Activated B cell treated with CpG ODN at 0.5 μM for 24 hours (primary cell): Measurements from ENCODE around the gene BRSK1. TPM values are rescaled to one million over a fixed set of nuclear protein-coding genes. Genes with fewer than 3 reads are reported as not detected.

ENCODE experiments used
- ATAC-seq: fragments of 200-7000 bp; cut with Tn5 transposase; one replicate; pipeline ENCODE4 v1.10.0; 2021; ENCODE audit warnings: low read depth, mild to moderate bottlenecking, moderate library complexity
- CTCF ChIA-PET: fragments of 350-600 bp; sonication (Branson Sonifier 250); formaldehyde crosslinking; loops from one replicate; lab custom pipeline; 2021; ENCODE audit warnings: antibody characterized with exemption; lab: Charles Lee
- POLR2A ChIA-PET: fragments of 350-600 bp; sonication (Branson Sonifier 250); formaldehyde crosslinking; loops from one replicate; lab custom pipeline; 2021; ENCODE audit warnings: antibody characterized with exemption; lab: Charles Lee
- DNase-seq: peaks from one replicate; pipeline ENCODE4 v3.0.0; 2022
- H3K27ac Mint-ChIP-seq: one replicate; pipeline ENCODE4 v1.8.0; 2020; ENCODE audit warnings: mixed read lengths
- H3K27me3 Mint-ChIP-seq: one replicate; pipeline ENCODE4 v1.8.0; 2021; ENCODE audit warnings: mixed read lengths
- H3K36me3 Mint-ChIP-seq: one replicate; pipeline ENCODE4 v1.8.0; 2021; ENCODE audit warnings: low read depth, mixed read lengths
- H3K4me1 Mint-ChIP-seq: one replicate; pipeline ENCODE4 v1.8.0; 2021; ENCODE audit warnings: mixed read lengths
- H3K4me3 Mint-ChIP-seq: one replicate; pipeline ENCODE4 v1.8.0; 2020; ENCODE audit warnings: mild to moderate bottlenecking, mixed read lengths
- H3K9me3 Mint-ChIP-seq: one replicate; pipeline ENCODE4 v1.8.0; 2020; ENCODE audit warnings: mixed read lengths
- CTCF ChIP-seq: fragments of 200-600 bp; IDR thresholded peaks from one replicate; pipeline ENCODE4 v1.8.0; 2022; ENCODE audit warnings: antibody characterized with exemption, mild to moderate bottlenecking
- intact Hi-C: fragments of 100-400 bp; cut with micrococcal nuclease; formaldehyde crosslinking; loops from one replicate; pipeline ENCODE4 v1.15.1; 2024
- total RNA-seq: library from RNA; stranded (reverse); gene quantifications from 2 replicates; pipeline ENCODE4 v1.2.3, GENCODE V29; 2022

The BRSK1 gene
- total RNA-seq, 1 donor from 2014 or later, result 2.7 TPM

GRCh38 chr19:55241935-55242464 lies 41.8 kb upstream of the BRSK1 start:
- no peak for TF ChIP-seq CTCF
- ChIA-PET POLR2A (interaction anchor here (1.3 kb wide), 1 partner anchor 12 kb away, joined by 3 read pairs; no protein-coding TSS in a partner anchor), CTCF (no interaction called here)
- Mint-ChIP-seq H3K9me3 (no peaks in the 10 kb centered on the region), H3K4me3 (no peak overlapping the region), H3K27me3 (no peaks in the 10 kb centered on the region), H3K4me1 (peaks cover 3% of the 10 kb centered on the region), H3K36me3 (peaks cover 81% of the 10 kb centered on the region), H3K27ac (no peak overlapping the region)
- no peak for ATAC-seq
- DNase-seq, result no peak
- intact Hi-C loops, result no loop called here

GRCh38 chr19:55242517-55242916 lies 41.3 kb upstream of the BRSK1 start:
- no peak for TF ChIP-seq CTCF
- intact Hi-C loops, result no loop called here
- ATAC-seq (no peak), DNase-seq (no peak)
- no peaks in the 10 kb centered on the region for H3K9me3 Mint-ChIP-seq
- CTCF ChIA-PET, result no interaction called here
- H3K27ac Mint-ChIP-seq, result no peak overlapping the region
- no peaks in the 10 kb centered on the region for H3K27me3 Mint-ChIP-seq
- peaks cover 7% of the 10 kb centered on the region for H3K4me1 Mint-ChIP-seq
- no peak overlapping the region for H3K4me3 Mint-ChIP-seq
- peaks cover 76% of the 10 kb centered on the region for H3K36me3 Mint-ChIP-seq
- POLR2A ChIA-PET, result no interaction called here

GRCh38 chr19:55244004-55244680 lies 39.7 kb upstream of the BRSK1 start:
- POLR2A ChIA-PET, result interaction anchor here (1.2 to 1.9 kb wide), 2 partner anchors 10 to 145 kb away, joined by 3 to 6 read pairs; no protein-coding TSS in a partner anchor
- Mint-ChIP-seq H3K4me1 (peaks cover 23% of the 10 kb centered on the region), H3K9me3 (no peaks in the 10 kb centered on the region), H3K27ac (no peak overlapping the region), H3K4me3 (no peak overlapping the region), H3K36me3 (peaks cover 65% of the 10 kb centered on the region), H3K27me3 (no peaks in the 10 kb centered on the region)
- ATAC-seq, result no peak
- TF ChIP-seq CTCF, result no peak
- DNase-seq, result no peak
- CTCF ChIA-PET, result no interaction called here
- intact Hi-C loops, result no loop called here

GRCh38 chr19:55245236-55245904 lies 38.4 kb upstream of the BRSK1 start:
- peaks cover 58% of the 10 kb centered on the region for H3K36me3 Mint-ChIP-seq
- no peak overlapping the region for H3K4me3 Mint-ChIP-seq
- TF ChIP-seq CTCF, result no peak
- no peak overlapping the region for H3K27ac Mint-ChIP-seq
- H3K27me3 Mint-ChIP-seq, result no peaks in the 10 kb centered on the region
- ATAC-seq (no peak), DNase-seq (no peak)
- peaks cover 33% of the 10 kb centered on the region for H3K4me1 Mint-ChIP-seq
- no peaks in the 10 kb centered on the region for H3K9me3 Mint-ChIP-seq
- intact Hi-C loops, result no loop called here
- ChIA-PET CTCF (no interaction called here), POLR2A (no interaction called here)
